Naive B cell (primary cell): Measurements from ENCODE around the gene NHERF1. TPM values are rescaled to one million over a fixed set of nuclear protein-coding genes. Genes with fewer than 3 reads are reported as not detected.

Experiments
- ATAC-seq, 2 donors: fragments of 150-1000 bp; cut with Tn5 transposase; 2 replicates each; pipeline ENCODE4 v1.10.0; 2021; ENCODE audit warnings: low read depth in 2 of 2, mild to moderate bottlenecking in 2 of 2, moderate library complexity in 2 of 2
- DNase-seq: peaks from one replicate; pipeline ENCODE4 v3.0.0; 2022
- H3K27ac Mint-ChIP-seq, 6 donors: one replicate each; pipeline ENCODE4 v1.8.0; 2020 to 2022; ENCODE audit warnings: mild to moderate bottlenecking in 6 of 6, mixed read lengths in 6 of 6, moderate library complexity in 5 of 6, inconsistent platforms in 2 of 6
- H3K27me3 Mint-ChIP-seq, 3 donors: one replicate each; pipeline ENCODE4 v1.8.0; 2021 to 2022; ENCODE audit warnings: mixed read lengths in 3 of 3, mild to moderate bottlenecking in 1 of 3
- H3K36me3 Mint-ChIP-seq, 2 donors: one replicate each; pipeline ENCODE4 v1.8.0; 2020 to 2022; ENCODE audit warnings: mixed read lengths in 2 of 2, inconsistent platforms in 1 of 2, mild to moderate bottlenecking in 1 of 2
- H3K4me1 Mint-ChIP-seq, 3 donors: one replicate each; pipeline ENCODE4 v1.8.0; 2020 to 2022; ENCODE audit warnings: mixed read lengths in 3 of 3, inconsistent platforms in 1 of 3, mild to moderate bottlenecking in 1 of 3, moderate library complexity in 1 of 3
- H3K4me3 Mint-ChIP-seq, 8 donors: one replicate each; pipeline ENCODE4 v1.8.0; 2020 to 2022; ENCODE audit warnings: mild to moderate bottlenecking in 8 of 8, mixed read lengths in 8 of 8, moderate library complexity in 8 of 8, inconsistent platforms in 2 of 8
- H3K9me3 Mint-ChIP-seq, 7 donors: one replicate each; pipeline ENCODE4 v1.8.0; 2020 to 2022; ENCODE audit warnings: mixed read lengths in 7 of 7, mild to moderate bottlenecking in 5 of 7, inconsistent platforms in 2 of 7, moderate library complexity in 1 of 7
- polyA plus RNA-seq, 6 donors: library from polyadenylated mRNA; unstranded; fragments of 300-500 nt; fragmentation: Illumina TruSeq; gene quantifications; one replicate each; pipeline ENCODE4 v1.2.3, GENCODE V29; 2021; ENCODE audit warnings: low read depth in 6 of 6

NHERF1 gene
- polyA plus RNA-seq, 6 donors from 2014 or later, result 66.4 to 122 (median 95.9) TPM

GRCh38 chr17:74768763-74769114 lies 20.3 kb downstream of the NHERF1 start:
- ATAC-seq (no peak), DNase-seq (no peak)
- H3K36me3 Mint-ChIP-seq, result peaks cover 0 to 21% of the 10 kb centered on the region in 2 donors
- H3K27ac Mint-ChIP-seq, result peak overlapping the region in 2 of 6 donors; percentile 57 to 75
- H3K4me1 Mint-ChIP-seq, result peaks cover 15 to 17% (median 16%) of the 10 kb centered on the region in 3 donors
- no peaks in the 10 kb centered on the region for H3K9me3 Mint-ChIP-seq
- H3K4me3 Mint-ChIP-seq, result no peak overlapping the region
- no peaks in the 10 kb centered on the region for H3K27me3 Mint-ChIP-seq

- ATAC-seq, result no peak
- Mint-ChIP-seq H3K27ac (peak overlapping the region in 1 of 6 donors; percentile 82), H3K4me1 (peaks cover 16 to 17% (median 16%) of the 10 kb centered on the region in 3 donors)
These were observed 20.9 kb downstream of the NHERF1 start for GRCh38 chr17:74769266-74769855.

GRCh38 chr17:74769856-74770497 lies 21.5 kb downstream of the NHERF1 start:
- Mint-ChIP-seq H3K9me3 (no peaks in the 10 kb centered on the region), H3K4me1 (peaks cover 16 to 17% (median 16%) of the 10 kb centered on the region in 3 donors), H3K27ac (peak overlapping the region in 1 of 6 donors; percentile 89), H3K27me3 (no peaks in the 10 kb centered on the region), H3K36me3 (peaks cover 0 to 21% of the 10 kb centered on the region in 2 donors), H3K4me3 (no peak overlapping the region)
- ATAC-seq (no peak), DNase-seq (no peak)

More at GRCh38 chr17:74769266-74769855, 20.9 kb downstream of the NHERF1 start:
- Mint-ChIP-seq H3K36me3 (peaks cover 0 to 21% of the 10 kb centered on the region in 2 donors), H3K27me3 (no peaks in the 10 kb centered on the region), H3K9me3 (no peaks in the 10 kb centered on the region), H3K4me3 (no peak overlapping the region)
- DNase-seq, result no peak

- ATAC-seq, result peak; percentile 89 to 96
- peaks cover 0 to 21% of the 10 kb centered on the region in 2 donors for H3K36me3 Mint-ChIP-seq
- peaks cover 21 to 22% (median 22%) of the 10 kb centered on the region in 3 donors for H3K4me1 Mint-ChIP-seq
- no peaks in the 10 kb centered on the region for H3K9me3 Mint-ChIP-seq
- peak overlapping the region in 3 of 6 donors; percentile 11 to 89 (median 18) for H3K27ac Mint-ChIP-seq
- DNase-seq, result peak; percentile 66
- H3K4me3 Mint-ChIP-seq, result peak overlapping the region in 2 of 8 donors; percentile 53 to 81
- H3K27me3 Mint-ChIP-seq, result no peaks in the 10 kb centered on the region
These were observed 22.3 kb downstream of the NHERF1 start for GRCh38 chr17:74770498-74771318.

GRCh38 chr17:74771319-74771914 lies 23.0 kb downstream of the NHERF1 start:
- Mint-ChIP-seq H3K27ac (peak overlapping the region in 2 of 6 donors; percentile 18 to 42), H3K27me3 (no peaks in the 10 kb centered on the region), H3K36me3 (peaks cover 0 to 21% of the 10 kb centered on the region in 2 donors), H3K4me3 (no peak overlapping the region), H3K4me1 (peaks cover 26 to 29% (median 28%) of the 10 kb centered on the region in 3 donors), H3K9me3 (no peaks in the 10 kb centered on the region)
- DNase-seq (no peak), ATAC-seq (no peak)

- no peaks in the 10 kb centered on the region for H3K9me3 Mint-ChIP-seq
- H3K27ac Mint-ChIP-seq, result no peak overlapping the region
- peaks cover 29 to 35% (median 32%) of the 10 kb centered on the region in 3 donors for H3K4me1 Mint-ChIP-seq
- DNase-seq, result no peak
- peak overlapping the region in 1 of 8 donors; percentile 29 for H3K4me3 Mint-ChIP-seq
- H3K27me3 Mint-ChIP-seq, result no peaks in the 10 kb centered on the region
- ATAC-seq, result no peak
- peaks cover 0 to 21% of the 10 kb centered on the region in 2 donors for H3K36me3 Mint-ChIP-seq
These were observed 23.6 kb downstream of the NHERF1 start for GRCh38 chr17:74772053-74772452.

- H3K4me1 Mint-ChIP-seq, result peaks cover 28 to 43% (median 39%) of the 10 kb centered on the region in 3 donors
- no peaks in the 10 kb centered on the region for H3K9me3 Mint-ChIP-seq
- H3K27me3 Mint-ChIP-seq, result no peaks in the 10 kb centered on the region
- no peak for DNase-seq
- no peak overlapping the region for H3K27ac Mint-ChIP-seq
- peaks cover 0 to 19% of the 10 kb centered on the region in 2 donors for H3K36me3 Mint-ChIP-seq
- no peak for ATAC-seq
- H3K4me3 Mint-ChIP-seq, result peak overlapping the region in 4 of 8 donors; percentile 30 to 84 (median 50)
These were observed 25.0 kb downstream of the NHERF1 start for GRCh38 chr17:74773414-74773813.

- H3K9me3 Mint-ChIP-seq, result no peaks in the 10 kb centered on the region
- H3K36me3 Mint-ChIP-seq, result peaks cover 0 to 14% of the 10 kb centered on the region in 2 donors
- peaks cover 25 to 45% (median 39%) of the 10 kb centered on the region in 3 donors for H3K4me1 Mint-ChIP-seq
- peak overlapping the region in 2 of 6 donors; percentile 50 to 72 for H3K27ac Mint-ChIP-seq
- no peaks in the 10 kb centered on the region for H3K27me3 Mint-ChIP-seq
- no peak for ATAC-seq
- H3K4me3 Mint-ChIP-seq, result peak overlapping the region in 7 of 8 donors; percentile 30 to 84 (median 58)
- no peak for DNase-seq
These were observed 25.5 kb downstream of the NHERF1 start for GRCh38 chr17:74773871-74774286.

GRCh38 chr17:74775409-74776043 lies 27.1 kb downstream of the NHERF1 start:
- Mint-ChIP-seq H3K4me1 (peaks cover 35 to 57% (median 51%) of the 10 kb centered on the region in 3 donors), H3K27ac (peak overlapping the region; percentile 89 to 99 (median 96)), H3K9me3 (no peaks in the 10 kb centered on the region), H3K36me3 (peaks cover 0 to 12% of the 10 kb centered on the region in 2 donors), H3K27me3 (no peaks in the 10 kb centered on the region), H3K4me3 (peak overlapping the region; percentile 95 to 99 (median 99))
- DNase-seq (no peak), ATAC-seq (no peak)

- Mint-ChIP-seq H3K27ac (peak within 1 kb of the TSS; percentile 89 to 99 (median 96)), H3K36me3 (peaks cover 0 to 12% of the 10 kb centered on the region in 2 donors), H3K27me3 (no peaks in the 10 kb centered on the region), H3K4me1 (peaks cover 35 to 57% (median 53%) of the 10 kb centered on the region in 3 donors), H3K4me3 (peak within 1 kb of the TSS; percentile 95 to 99 (median 99)), H3K9me3 (no peaks in the 10 kb centered on the region)
- DNase-seq (peak; percentile 99), ATAC-seq (peak; percentile 48 to 67)
These were observed 27.9 kb downstream of the NHERF1 start, which contains the start of gene NAT9 for GRCh38 chr17:74776044-74776962. Gene NAT9, minus strand, starts transcription at chr17:74776345. Its CDS starts 647 bp downstream, at chr17:74775698.

- H3K36me3 Mint-ChIP-seq, result peaks cover 0 to 12% of the 10 kb centered on the region in 2 donors
- H3K4me1 Mint-ChIP-seq, result peaks cover 39 to 57% (median 56%) of the 10 kb centered on the region in 3 donors
- no peaks in the 10 kb centered on the region for H3K9me3 Mint-ChIP-seq
- DNase-seq (no peak), ATAC-seq (no peak)
- peak overlapping the region; percentile 95 to 99 (median 99) for H3K4me3 Mint-ChIP-seq
- peak overlapping the region in 4 of 6 donors; percentile 11 to 85 (median 50) for H3K27ac Mint-ChIP-seq
- H3K27me3 Mint-ChIP-seq, result no peaks in the 10 kb centered on the region
These were observed 28.6 kb downstream of the NHERF1 start for GRCh38 chr17:74776990-74777389.
